GM18951 (cell line): ENCODE results near the gene HAO2.

Source experiments
- POLR2A ChIP-seq: IDR thresholded peaks from 4 replicates; pipeline ENCODE4 v1.6.1; 2011; ENCODE audit warnings: mild to moderate bottlenecking; ENCODE audit not compliant: insufficient read length, insufficient read depth; ENCODE audit errors: extremely low read depth
- in situ Hi-C: fragments of 300-500 bp; cut with MboI; formaldehyde crosslinking; loops from one replicate; pipeline ENCODE4 v1.12.0; 2022; ENCODE audit warnings: low sequenced_read_pairs, mixed read lengths, inconsistent platforms; ENCODE audit not compliant: unreplicated experiment

The HAO2 gene

GRCh38 chr1:119368554-119368953 is at the start of gene HAO2:
TSS of gene HAO2 (plus strand) at chr1:119368785. CDS start at chr1:119381086, 12,301 bp downstream.
- TF ChIP-seq POLR2A, result no peak
- in situ Hi-C loops, result loop anchor here (10.0 kb wide), 1 partner anchor 84 kb away; no protein-coding TSS in a partner anchor

- no peak for TF ChIP-seq POLR2A
- in situ Hi-C loops, result no loop called here
Measured at GRCh38 chr1:119320100-119320499, 48.5 kb upstream of the HAO2 start.

- in situ Hi-C loops, result no loop called here
- TF ChIP-seq POLR2A, result no peak
Measured at GRCh38 chr1:119321666-119322419, 46.7 kb upstream of the HAO2 start.

- in situ Hi-C loops, result no loop called here
- no peak for TF ChIP-seq POLR2A
Measured at GRCh38 chr1:119323216-119323982, 45.2 kb upstream of the HAO2 start.

GRCh38 chr1:119324198-119324597 is 44.4 kb upstream of the HAO2 start:
- no peak for TF ChIP-seq POLR2A
- in situ Hi-C loops, result no loop called here

GRCh38 chr1:119326251-119326650 is 42.3 kb upstream of the HAO2 start:
- in situ Hi-C loops, result no loop called here
- no peak for TF ChIP-seq POLR2A

GRCh38 chr1:119327094-119327449 is 41.5 kb upstream of the HAO2 start:
- no peak for TF ChIP-seq POLR2A
- in situ Hi-C loops, result no loop called here

- no peak for TF ChIP-seq POLR2A
- in situ Hi-C loops, result no loop called here
Measured at GRCh38 chr1:119327450-119328155, 41.0 kb upstream of the HAO2 start.

- in situ Hi-C loops, result no loop called here
- no peak for TF ChIP-seq POLR2A
Measured at GRCh38 chr1:119329541-119330461, 38.8 kb upstream of the HAO2 start.

- TF ChIP-seq POLR2A, result no peak
- in situ Hi-C loops, result no loop called here
Measured at GRCh38 chr1:119330466-119331189, 38.0 kb upstream of the HAO2 start.

GRCh38 chr1:119331190-119331515 is 37.4 kb upstream of the HAO2 start:
- no peak for TF ChIP-seq POLR2A
- in situ Hi-C loops, result no loop called here

GRCh38 chr1:119331915-119332314 is 36.7 kb upstream of the HAO2 start:
- in situ Hi-C loops, result no loop called here
- TF ChIP-seq POLR2A, result no peak
